Suprapubic skin (tissue), 4 donors: ENCODE measurements around the gene BMP2K.
"Not testable (repeated sequence)": the region's sequence is repeated elsewhere in the genome, so short reads cannot be mapped to it uniquely, and the experiment has no call there.

Source experiments
- CTCF ChIP-seq, 2 donors: fragments of 200-600 bp in 1 of 2; fragments of 450-650 bp in 1 of 2; sonication (generic) in 1 of 2; IDR thresholded peaks; one replicate each; pipeline ENCODE4 v1.5.1; 2016 to 2019; ENCODE audit warnings: antibody characterized with exemption in 2 of 2, mild to moderate bottlenecking in 1 of 2, moderate library complexity in 1 of 2
- EP300 ChIP-seq: sonication (generic); formaldehyde crosslinking; IDR thresholded peaks from one replicate; pipeline ENCODE4 v1.6.1; 2017; ENCODE audit warnings: antibody characterized with exemption
- POLR2AphosphoS5 ChIP-seq, 3 donors: sonication (generic); formaldehyde crosslinking; IDR thresholded peaks; one replicate each; pipeline ENCODE4 v1.6.1; 2017; ENCODE audit warnings: antibody characterized with exemption in 3 of 3

DNA sequence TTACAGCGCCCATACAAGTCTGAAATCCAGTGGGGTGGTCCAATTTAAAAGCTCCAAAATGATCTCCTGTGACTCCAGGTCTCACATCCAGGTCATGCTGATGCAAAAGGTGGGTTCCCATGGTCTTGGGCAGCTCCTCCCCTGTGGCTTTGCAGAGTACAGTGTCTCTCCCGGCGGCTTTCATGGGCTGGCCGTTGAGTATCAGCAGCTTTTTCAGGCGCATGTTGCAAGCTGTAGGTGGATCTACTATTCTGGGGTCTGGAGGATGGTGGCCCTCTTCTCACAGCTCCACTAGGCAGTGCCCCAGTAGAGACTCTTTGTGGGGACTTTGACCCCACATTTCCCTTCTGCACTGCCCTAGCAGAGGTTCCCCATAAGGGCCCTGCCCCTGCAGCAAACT, 92.6 kb downstream of the BMP2K start:
- not testable (repeated sequence) for TF ChIP-seq CTCF (IDR thresholded peaks at IDR 0.05); POLR2AphosphoS5 (IDR thresholded peaks at IDR 0.05); EP300
